Gastrocnemius medialis (tissue), 4 donors: ENCODE results near the gene LAYN. TPM values are rescaled to one million over a fixed set of nuclear protein-coding genes. Genes with fewer than 3 reads are reported as not detected.

Experiments
- ATAC-seq, 2 donors: fragments of 150-250 bp; one replicate each; pipeline ENCODE4 v1.9.1; 2016
- DNase-seq, 2 donors: peaks; one replicate each; pipeline ENCODE4 v3.0.0-alpha.2; 2019
- H3K27ac ChIP-seq, 4 donors: fragments of 200-600 bp; sonication (generic); 1 replicate in 1 of 4; 2 replicates in 3 of 4; pipeline ENCODE4 v1.5.1; 2016 to 2018; ENCODE audit warnings: mild to moderate bottlenecking in 2 of 4, moderate library complexity in 1 of 4
- H3K27me3 ChIP-seq, 3 donors: fragments of 200-600 bp; sonication (generic) in 2 of 3; 1 replicate in 1 of 3; 2 replicates in 2 of 3; pipeline versions ENCODE4 v1.5.1 to v1.6.0; 2016 to 2019; ENCODE audit warnings: mild to moderate bottlenecking in 1 of 3, moderate library complexity in 1 of 3
- H3K36me3 ChIP-seq, 2 donors: fragments of 200-600 bp; sonication (generic) in 1 of 2; one replicate each; pipeline ENCODE4 v1.5.1; 2017 to 2018
- H3K4me1 ChIP-seq, 2 donors: fragments of 200-600 bp; sonication (generic) in 1 of 2; one replicate each; pipeline ENCODE4 v1.5.1; 2016 to 2017; ENCODE audit warnings: mild to moderate bottlenecking in 2 of 2
- H3K4me3 ChIP-seq, 4 donors: fragments of 200-600 bp; sonication (generic) in 3 of 4; 1 replicate in 1 of 4; 2 replicates in 3 of 4; pipeline ENCODE4 v1.5.1; 2016 to 2019; ENCODE audit warnings: mild to moderate bottlenecking in 2 of 4
- H3K9me3 ChIP-seq, 3 donors: fragments of 200-600 bp; sonication (generic) in 2 of 3; 1 replicate in 1 of 3; 2 replicates in 2 of 3; pipeline ENCODE4 v1.5.1; 2016 to 2019
- CTCF ChIP-seq, 5 experiments: fragments of 450-650 bp in 3 of 5; fragments of 200-600 bp in 2 of 5; sonication (generic) in 2 of 5; IDR thresholded peaks in 4 of 5; conservative IDR thresholded peaks in 1 of 5; 1 replicate in 4 of 5; 2 replicates in 1 of 5; pipeline ENCODE4 v1.5.1; 2016 to 2019; ENCODE audit warnings: antibody characterized with exemption in 5 of 5, mild to moderate bottlenecking in 3 of 5, moderate library complexity in 3 of 5
- POLR2A ChIP-seq, 2 donors: fragments of 450-650 bp; IDR thresholded peaks; one replicate each; pipeline ENCODE4 v1.6.1; 2017; ENCODE audit warnings: antibody characterized with exemption in 2 of 2, mild to moderate bottlenecking in 2 of 2, moderate library complexity in 2 of 2
- in situ Hi-C, 4 donors: fragments of 200-750 bp; cut with MboI; loops; one replicate each; pipeline versions ENCODE4 v1.15.0 to v1.8.0; 2017; ENCODE audit warnings: low sequenced_read_pairs in 4 of 4
- intact Hi-C: fragments of 100-400 bp; cut with DNase I; formaldehyde crosslinking; loops from one replicate; pipeline ENCODE4 v1.15.1; 2023; ENCODE audit warnings: low total_unique reads
- total RNA-seq, 4 donors: library from RNA; depleted of rRNA; stranded (reverse); fragments of >200 nt; gene quantifications; one replicate each; pipeline versions ENCODE4 v1.1.0 to v1.2.3, GENCODE V29; 2016

The LAYN gene
- total RNA-seq, 4 donors from 2014 or later: 0.46 to 3.7 (median 0.72) TPM; not detected in 1

GRCh38 chr11:111514216-111515031 lies 26.1 kb upstream of the LAYN start, which contains the start of gene HOATZ:
TSS of gene HOATZ (plus strand) at chr11:111514778. CDS start at chr11:111514785, 7 bp downstream.
- in situ Hi-C loops: no loop called here
- Histone ChIP-seq H3K4me3 (no peak within 1 kb of the TSS), H3K4me1 (peaks cover 0 to 4% of the 10 kb centered on the region in 2 donors), H3K27ac (no peak within 1 kb of the TSS), H3K36me3 (no peaks in the 10 kb centered on the region), H3K27me3 (peaks cover 29 to 40% (median 39%) of the 10 kb centered on the region in 3 donors), H3K9me3 (no peaks in the 10 kb centered on the region)
- no peak for DNase-seq
- intact Hi-C loops: no loop called here
- no peak for TF ChIP-seq POLR2A (IDR thresholded peaks at IDR 0.05)
- no peak for ATAC-seq

GRCh38 chr11:111515591-111515990 lies 24.9 kb upstream of the LAYN start:
- Histone ChIP-seq H3K27me3 (peaks cover 29 to 40% (median 39%) of the 10 kb centered on the region in 3 donors), H3K9me3 (no peaks in the 10 kb centered on the region), H3K4me1 (peaks cover 0 to 4% of the 10 kb centered on the region in 2 donors), H3K4me3 (no peak overlapping the region), H3K27ac (no peak overlapping the region), H3K36me3 (no peaks in the 10 kb centered on the region)
- no peak for ATAC-seq
- TF ChIP-seq CTCF (IDR thresholded peaks at IDR 0.05 in 4 of 5, conservative IDR thresholded peaks at IDR 0.05 in 1 of 5): no peak
- no peak for TF ChIP-seq POLR2A (IDR thresholded peaks at IDR 0.05)
- DNase-seq: no peak
- in situ Hi-C loops: no loop called here
- intact Hi-C loops: no loop called here

GRCh38 chr11:111518668-111519067 lies 21.9 kb upstream of the LAYN start:
- TF ChIP-seq CTCF (IDR thresholded peaks at IDR 0.05 in 4 of 5, conservative IDR thresholded peaks at IDR 0.05 in 1 of 5): no peak
- TF ChIP-seq POLR2A (IDR thresholded peaks at IDR 0.05): no peak
- no peak overlapping the region for H3K27ac ChIP-seq
- H3K27me3 ChIP-seq: peaks cover 8 to 14% (median 13%) of the 10 kb centered on the region in 3 donors
- in situ Hi-C loops (no loop called here), intact Hi-C loops (no loop called here)
- no peak overlapping the region for H3K4me3 ChIP-seq
- no peaks in the 10 kb centered on the region for H3K9me3 ChIP-seq
- DNase-seq (no peak), ATAC-seq (no peak)
- H3K4me1 ChIP-seq: no peaks in the 10 kb centered on the region
- no peaks in the 10 kb centered on the region for H3K36me3 ChIP-seq

- no peak overlapping the region for H3K27ac ChIP-seq
- H3K9me3 ChIP-seq: no peaks in the 10 kb centered on the region
- in situ Hi-C loops (no loop called here), intact Hi-C loops (no loop called here)
- TF ChIP-seq POLR2A (IDR thresholded peaks at IDR 0.05) (no peak), CTCF (IDR thresholded peaks at IDR 0.05 in 4 of 5, conservative IDR thresholded peaks at IDR 0.05 in 1 of 5) (no peak)
- no peaks in the 10 kb centered on the region for H3K4me1 ChIP-seq
- ATAC-seq (no peak), DNase-seq (no peak)
- H3K36me3 ChIP-seq: no peaks in the 10 kb centered on the region
- no peak overlapping the region for H3K4me3 ChIP-seq
- no peaks in the 10 kb centered on the region for H3K27me3 ChIP-seq
Measured at GRCh38 chr11:111520560-111520959, 20.0 kb upstream of the LAYN start.

GRCh38 chr11:111521135-111521534 lies 19.4 kb upstream of the LAYN start:
- no peak for DNase-seq
- TF ChIP-seq POLR2A (IDR thresholded peaks at IDR 0.05): no peak
- no peak for ATAC-seq

More at GRCh38 chr11:111521135-111521534, 19.4 kb upstream of the LAYN start:
- H3K9me3 ChIP-seq: no peaks in the 10 kb centered on the region
- no peak overlapping the region for H3K27ac ChIP-seq
- H3K36me3 ChIP-seq: no peaks in the 10 kb centered on the region
- no peaks in the 10 kb centered on the region for H3K4me1 ChIP-seq
- H3K27me3 ChIP-seq: no peaks in the 10 kb centered on the region
- in situ Hi-C loops: no loop called here
- intact Hi-C loops: no loop called here
- H3K4me3 ChIP-seq: no peak overlapping the region
